ENCODE results near the gene ABCA13.

Gene ABCA13

DNA sequence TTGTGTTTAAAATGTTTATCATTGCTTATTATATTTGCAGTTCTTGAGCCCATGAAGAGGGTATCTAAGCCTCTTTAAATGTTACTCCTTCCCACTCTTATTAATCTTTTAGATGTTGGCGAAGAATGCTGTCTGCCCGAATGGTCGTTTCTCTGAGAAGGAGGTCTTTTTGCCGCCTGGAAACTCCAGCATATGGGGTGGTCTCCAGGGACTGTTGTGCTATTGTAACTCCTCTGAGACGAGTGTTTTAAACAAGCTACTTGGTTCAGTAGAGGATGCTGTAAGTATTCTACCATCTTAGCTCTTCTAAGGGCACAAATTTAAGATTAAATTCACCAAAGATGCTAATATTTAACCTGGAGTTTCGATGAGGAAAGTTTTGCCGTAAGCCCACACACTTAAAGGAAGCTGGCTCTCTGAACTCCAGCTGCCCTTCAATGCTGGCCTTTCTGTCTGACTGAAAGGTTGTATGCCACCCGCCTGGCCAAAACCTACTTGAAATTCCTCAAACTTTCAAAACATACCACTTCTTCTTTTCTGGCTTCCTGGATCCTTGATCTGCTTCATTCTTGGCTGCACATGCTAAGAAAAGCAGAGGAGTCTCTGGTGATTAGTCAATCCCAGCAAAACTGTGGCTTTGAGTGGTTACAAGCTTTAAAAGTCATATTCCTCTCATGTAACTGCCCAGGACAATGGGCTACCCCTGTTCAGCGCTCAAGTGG lies 74.7 kb downstream of the ABCA13 start:
- no peak for DNase-seq (ENCODE audit: low read depth)

DNA sequence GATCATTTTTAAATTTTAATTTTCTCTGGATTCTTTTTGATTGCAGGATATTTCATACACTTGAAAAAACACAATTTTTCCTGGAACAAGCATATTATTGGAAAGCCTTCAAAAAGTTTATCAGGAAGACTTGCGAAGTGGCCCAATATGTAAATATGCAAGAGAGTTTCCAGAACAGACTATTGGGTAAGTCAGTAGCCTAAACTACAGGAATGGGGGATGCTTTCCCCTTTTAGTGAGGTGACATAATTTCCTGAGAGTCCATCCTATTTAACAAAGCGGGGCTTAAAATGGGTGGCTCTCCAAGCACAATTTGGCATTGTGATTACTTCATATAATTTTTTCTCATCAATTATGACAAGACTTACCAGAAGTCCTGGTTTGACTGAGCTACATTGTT lies 77.9 kb downstream of the ABCA13 start:
- no peak for DNase-seq (ENCODE audit: low read depth)

GRCh38 chr7:48250441-48250951 lies 79.2 kb downstream of the ABCA13 start:
- DNase-seq (ENCODE audit: low read depth) = no peak

DNA sequence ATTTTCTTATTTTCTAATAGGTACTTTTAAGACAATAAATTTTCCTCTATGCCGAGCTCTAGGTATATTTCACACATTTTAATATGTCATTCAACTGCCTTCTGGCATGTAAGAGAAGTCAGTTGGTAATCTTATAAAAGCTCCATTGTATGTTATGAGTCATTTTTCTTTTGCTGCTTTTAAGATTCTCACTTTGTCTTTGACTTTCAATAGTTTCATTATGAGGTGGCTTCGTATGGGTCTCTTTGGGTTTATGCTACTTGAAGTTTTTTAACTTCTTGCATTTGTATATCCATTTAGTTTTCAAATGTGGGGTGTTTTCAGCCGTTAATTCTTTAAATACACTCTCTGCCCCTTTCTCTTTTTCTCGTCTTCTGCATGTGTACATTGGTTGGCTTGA lies 80.5 kb downstream of the ABCA13 start:
- DNase-seq (ENCODE audit: low read depth) = no peak

GRCh38 chr7:48252995-48253394 lies 81.7 kb downstream of the ABCA13 start:
- no peak for DNase-seq (ENCODE audit: low read depth)

DNA sequence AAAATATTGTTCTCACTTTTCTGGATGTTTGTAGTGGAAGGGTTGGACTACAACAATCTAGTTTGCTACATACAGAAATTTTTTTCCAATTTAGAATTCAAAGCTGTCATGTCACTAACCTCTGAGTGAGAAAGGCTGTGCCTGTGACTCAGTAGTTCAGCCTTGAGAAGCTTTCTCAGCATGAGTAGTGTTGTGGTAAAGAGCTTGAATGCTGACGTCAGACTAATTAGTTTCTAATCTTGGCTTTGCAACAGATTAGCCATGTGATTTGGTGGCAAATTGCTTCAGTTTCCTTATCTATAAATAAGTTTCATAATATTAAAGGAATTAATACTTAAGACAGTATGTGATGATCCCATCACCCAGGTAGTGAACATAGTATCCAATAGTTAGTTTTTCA lies 83.8 kb downstream of the ABCA13 start:
- DNase-seq (ENCODE audit: low read depth) = no peak

GRCh38 chr7:48259463-48260280 lies 88.4 kb downstream of the ABCA13 start:
- DNase-seq (ENCODE audit: low read depth) = no peak

DNA sequence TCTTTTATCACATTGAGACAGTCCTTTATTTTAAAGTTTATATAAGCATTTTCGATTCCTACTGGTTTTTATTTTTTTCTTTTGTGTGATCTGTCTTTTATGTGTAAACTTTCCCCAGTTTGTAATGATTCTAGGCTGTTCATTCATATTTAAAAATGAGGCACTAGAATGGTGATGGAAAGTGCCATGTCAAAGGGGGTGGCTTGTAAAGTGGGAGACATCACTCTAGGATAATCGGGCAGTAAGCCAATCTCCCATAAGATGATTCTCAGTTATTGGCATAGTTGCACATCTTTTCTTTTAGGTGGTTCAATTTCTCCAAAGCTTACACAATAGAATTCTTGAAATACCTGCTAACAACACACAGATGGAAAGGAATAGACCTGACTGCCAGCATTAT lies 90.4 kb downstream of the ABCA13 start:
- no peak for DNase-seq (ENCODE audit: low read depth)

DNA sequence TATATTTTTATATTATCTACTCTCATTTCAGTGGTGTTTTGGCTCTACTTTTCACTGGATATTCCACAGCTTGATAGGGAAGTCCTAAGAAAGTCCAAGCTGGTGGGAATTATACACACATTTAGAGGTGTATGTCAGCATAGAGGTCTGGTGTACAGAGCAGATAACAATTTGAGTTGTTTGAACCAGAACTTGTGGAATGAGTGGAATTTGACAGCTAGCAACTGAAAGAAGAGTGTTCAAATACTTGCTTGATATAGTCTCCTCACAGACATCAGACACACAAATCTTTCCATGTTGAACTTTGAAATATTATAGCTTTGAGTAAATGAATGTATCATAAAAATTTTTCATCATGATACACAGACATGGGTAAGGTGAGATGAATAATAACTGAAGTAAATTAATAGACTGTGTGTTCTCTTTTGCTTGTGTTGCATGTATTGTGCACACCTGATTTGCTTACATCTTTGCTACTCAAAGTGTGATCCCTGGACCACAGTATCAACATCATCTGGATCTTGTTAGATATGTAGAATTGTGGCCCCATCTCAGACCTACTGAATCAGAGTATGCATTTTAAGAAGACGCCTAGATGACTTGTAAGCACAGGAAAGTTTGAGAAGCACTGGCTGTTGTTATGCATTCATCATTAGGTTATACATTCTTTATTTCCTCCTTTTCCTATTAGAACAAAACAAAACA lies 91.5 kb downstream of the ABCA13 start:
- no peak for DNase-seq (ENCODE audit: low read depth)

DNA sequence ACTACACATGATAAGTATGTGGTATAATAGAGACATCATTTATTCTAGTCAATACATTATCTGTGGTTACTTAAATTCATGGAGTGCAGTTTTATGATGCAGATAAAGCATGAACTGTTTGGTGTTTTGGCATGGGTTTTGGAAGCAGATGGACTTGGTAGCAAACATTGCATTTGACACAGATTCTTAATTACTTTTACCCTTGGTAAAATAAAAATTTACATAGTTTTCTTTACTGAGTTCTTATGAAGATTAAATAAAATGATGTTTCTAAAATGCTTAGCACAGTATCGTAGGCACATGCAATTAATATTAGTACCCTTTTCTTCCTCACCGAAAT lies 92.0 kb downstream of the ABCA13 start:
- no peak for DNase-seq (ENCODE audit: low read depth)

GRCh38 chr7:48269066-48269465 lies 97.8 kb downstream of the ABCA13 start:
- DNase-seq (ENCODE audit: low read depth) = no peak

GRCh38 chr7:48274662-48275061 lies 103.4 kb downstream of the ABCA13 start:
- no peak for DNase-seq (ENCODE audit: low read depth)

- no peak for DNase-seq (ENCODE audit: low read depth)
Observed at GRCh38 chr7:48279420-48279819, 108.2 kb downstream of the ABCA13 start.

- no peak for DNase-seq (ENCODE audit: low read depth)
Observed at GRCh38 chr7:48280100-48280499, 108.8 kb downstream of the ABCA13 start.

- DNase-seq (ENCODE audit: low read depth) = no peak
Observed at GRCh38 chr7:48285373-48285772, 114.1 kb downstream of the ABCA13 start.

- DNase-seq (ENCODE audit: low read depth) = no peak
Observed at GRCh38 chr7:48286836-48287235, 115.6 kb downstream of the ABCA13 start.

DNA sequence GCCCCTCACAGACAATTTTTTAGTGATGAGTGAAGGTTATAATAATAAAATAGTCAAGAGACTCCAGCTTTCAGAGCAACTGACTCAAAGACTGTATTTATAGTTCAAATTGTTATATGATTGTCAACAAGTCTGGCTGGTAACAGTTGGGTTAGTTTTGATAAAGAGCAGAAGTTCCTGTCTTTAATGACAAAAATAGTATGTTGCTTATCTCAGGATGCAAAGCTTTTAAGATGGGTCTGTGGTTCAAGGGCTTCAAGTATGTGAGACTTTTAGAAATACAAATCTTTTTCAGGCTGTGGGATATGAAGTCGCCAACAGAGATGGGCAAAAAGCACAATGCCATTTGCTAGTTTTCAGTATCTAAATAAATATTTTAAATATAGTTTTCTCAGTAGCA lies 118.4 kb downstream of the ABCA13 start:
- DNase-seq (ENCODE audit: low read depth) = no peak

- DNase-seq (ENCODE audit: low read depth) = no peak
Observed at GRCh38 chr7:48292949-48293348, 121.7 kb downstream of the ABCA13 start.

- no peak for DNase-seq (ENCODE audit: low read depth)
Observed at GRCh38 chr7:48295296-48295971, 124.2 kb downstream of the ABCA13 start.

- no peak for DNase-seq (ENCODE audit: low read depth)
Observed at GRCh38 chr7:48296966-48297365, 125.7 kb downstream of the ABCA13 start.

- no peak for DNase-seq (ENCODE audit: low read depth)
Observed at GRCh38 chr7:48298779-48299178, 127.5 kb downstream of the ABCA13 start.

DNA sequence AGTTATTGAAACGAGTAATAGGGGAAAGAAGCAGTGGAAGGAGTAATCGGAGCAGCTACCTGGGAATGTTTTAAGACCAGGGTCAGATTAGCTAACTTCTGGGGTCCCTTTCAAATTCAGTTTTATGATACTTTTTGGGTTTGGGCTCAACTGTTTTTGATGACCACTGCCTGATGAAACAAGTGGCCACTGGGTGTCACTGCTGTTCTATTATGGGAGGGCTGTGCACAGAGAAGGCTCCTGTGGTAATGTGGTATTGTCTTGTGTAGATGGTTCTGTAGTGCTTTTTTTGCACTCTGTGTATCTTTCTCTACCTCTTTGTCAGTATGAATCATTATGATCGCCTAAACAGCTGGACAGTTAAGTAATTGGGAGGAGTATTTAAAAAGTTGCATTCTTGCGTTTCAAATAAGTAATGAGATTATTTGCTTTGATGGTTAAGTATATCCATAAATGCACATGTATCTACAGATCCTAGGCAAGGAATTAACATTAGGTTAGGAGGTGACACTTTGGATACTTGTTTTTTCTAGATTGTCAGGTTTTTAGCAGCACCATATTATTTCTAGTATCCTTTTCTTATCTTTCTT lies 128.4 kb downstream of the ABCA13 start:
- DNase-seq (ENCODE audit: low read depth) = no peak

All from stimulated activated CD8-positive, alpha-beta memory T cell treated with anti-CD3 and anti-CD28 coated beads, Interleukin-15, amount 100 ng/mL, for 1 hour (primary cell).